SJCRH30 (cell line): ENCODE results near the gene IER2. TPM values are rescaled to one million over a fixed set of nuclear protein-coding genes. Genes with fewer than 3 reads are reported as not detected.
"Not testable (repeated sequence)": the region's sequence is repeated elsewhere in the genome, so short reads cannot be mapped to it uniquely, and the experiment has no call there.

Experiments
- DNase-seq, 2 experiments: peaks; one replicate each; pipeline ENCODE4 v3.0.0-alpha.2; 2015 to 2020
- H3K27ac ChIP-seq: fragments of 250-450 bp; sonication (Bioruptor Pico); 2 replicates; pipeline ENCODE4 v1.5.1; 2020; ENCODE audit warnings: mild to moderate bottlenecking, moderate library complexity
- H3K27me3 ChIP-seq: fragments of 250-450 bp; sonication (Bioruptor Pico); 2 replicates; pipeline ENCODE4 v1.5.1; 2020; ENCODE audit warnings: mild to moderate bottlenecking, moderate library complexity
- H3K36me3 ChIP-seq: fragments of 250-450 bp; sonication (Bioruptor Pico); 2 replicates; pipeline ENCODE4 v1.5.1; 2020; ENCODE audit warnings: mild to moderate bottlenecking, moderate library complexity
- H3K4me1 ChIP-seq: fragments of 250-450 bp; sonication (Bioruptor Pico); 2 replicates; pipeline ENCODE4 v1.5.1; 2020; ENCODE audit warnings: mild to moderate bottlenecking, moderate library complexity
- H3K4me3 ChIP-seq: fragments of 250-450 bp; sonication (Bioruptor Pico); 2 replicates; pipeline ENCODE4 v1.5.1; 2020; ENCODE audit warnings: mild to moderate bottlenecking, moderate library complexity
- H3K9me3 ChIP-seq: fragments of 250-450 bp; sonication (Bioruptor Pico); replicated peaks from 2 replicates; pipeline ENCODE4 v1.5.1; 2020; ENCODE audit warnings: mild to moderate bottlenecking, moderate library complexity
- total RNA-seq: library from RNA; depleted of rRNA; stranded (reverse); fragments of >200 nt; shearing (Covaris generic); gene quantifications from 2 replicates; pipeline ENCODE4 v1.2.3, GENCODE V29; 2014

IER2 gene
- total RNA-seq, 1 experiment from 2014 or later, result 31.7 TPM

- no peak overlapping the region for H3K27ac ChIP-seq
- H3K4me1 ChIP-seq, result peaks cover 27% of the 10 kb centered on the region
- H3K9me3 ChIP-seq, result no peaks in the 10 kb centered on the region
Observed at GRCh38 chr19:13159713-13160112, 9.5 kb downstream of the IER2 start.

DNA sequence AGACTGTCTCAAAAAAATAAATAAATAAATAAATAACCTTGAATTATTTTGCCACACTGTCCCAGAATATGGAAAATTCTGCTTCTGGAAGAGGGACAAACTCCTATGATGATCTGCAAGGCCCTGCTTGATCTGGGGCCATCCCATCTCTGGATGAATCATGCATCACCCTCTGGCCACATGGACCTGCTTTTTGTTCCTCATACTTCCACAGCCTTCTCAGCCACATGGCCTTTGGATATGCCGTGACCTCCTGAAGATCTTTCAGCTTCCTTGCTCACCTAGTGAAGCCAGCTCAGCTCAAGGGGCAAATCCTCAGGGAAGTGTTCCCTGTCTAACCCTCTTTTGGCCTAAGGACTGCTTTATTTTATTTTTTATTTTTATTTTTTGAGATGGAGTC lies 10.3 kb downstream of the IER2 start:
- H3K4me3 ChIP-seq, result no peak overlapping the region
- H3K27me3 ChIP-seq, result no peaks in the 10 kb centered on the region
- no peak overlapping the region for H3K27ac ChIP-seq
- peaks cover 32% of the 10 kb centered on the region for H3K4me1 ChIP-seq
- no peaks in the 10 kb centered on the region for H3K9me3 ChIP-seq
- no peaks in the 10 kb centered on the region for H3K36me3 ChIP-seq
- no peak for DNase-seq

More at GRCh38 chr19:13159713-13160112, 9.5 kb downstream of the IER2 start:
- H3K27me3 ChIP-seq, result no peaks in the 10 kb centered on the region
- no peaks in the 10 kb centered on the region for H3K36me3 ChIP-seq
- DNase-seq, result no peak
- no peak overlapping the region for H3K4me3 ChIP-seq

DNA sequence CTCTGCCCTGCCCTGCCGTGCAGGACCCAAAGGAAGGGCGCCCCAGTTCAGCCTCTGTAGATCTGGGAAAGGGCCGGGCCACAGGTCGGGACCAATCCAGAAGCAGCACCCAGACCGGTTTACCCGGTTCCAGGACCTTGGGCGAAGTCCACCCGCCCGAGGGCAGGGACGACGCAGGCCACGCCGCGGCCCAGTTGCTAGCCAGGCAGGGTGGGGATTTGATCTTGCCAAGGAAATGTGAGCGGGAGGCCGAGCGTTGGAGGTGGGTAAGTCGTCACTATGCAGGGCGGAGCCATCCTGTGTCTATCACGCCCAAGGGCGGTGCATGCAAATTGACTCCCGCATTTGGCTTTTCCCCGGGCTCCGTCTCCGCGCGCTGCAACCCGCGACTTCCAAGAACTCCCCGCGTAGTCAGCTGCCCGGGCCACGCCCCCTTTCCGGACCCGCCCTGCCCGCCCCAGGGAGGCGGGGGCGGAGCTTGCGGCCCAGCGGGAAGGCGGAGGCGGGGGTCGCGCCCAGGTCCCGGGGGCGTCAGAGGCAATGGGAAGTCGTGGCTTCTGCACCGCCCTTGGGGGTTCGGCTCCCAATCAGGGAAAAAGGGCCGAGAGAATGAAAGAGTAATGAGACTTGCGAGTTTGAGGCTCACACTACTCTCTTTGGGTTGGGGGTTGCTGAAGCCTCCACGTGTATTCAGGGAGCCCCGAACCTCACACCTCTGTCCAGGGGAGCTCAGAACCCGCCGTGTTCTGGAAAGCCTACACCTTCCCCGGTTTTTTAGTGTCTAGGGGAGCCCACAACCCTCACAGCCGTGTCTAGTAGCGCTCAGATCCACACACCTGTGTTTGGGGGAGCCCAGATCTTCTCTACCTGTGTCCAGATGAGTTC lies 12.8 kb downstream of the IER2 start:
- peak overlapping the region; percentile 56 for H3K4me3 ChIP-seq
- peak; percentile 99 to 100 for DNase-seq
- H3K36me3 ChIP-seq, result no peaks in the 10 kb centered on the region
- H3K9me3 ChIP-seq, result no peaks in the 10 kb centered on the region
- peak overlapping the region; percentile 97 for H3K27ac ChIP-seq
- no peaks in the 10 kb centered on the region for H3K27me3 ChIP-seq
- H3K4me1 ChIP-seq, result peaks cover 36% of the 10 kb centered on the region

DNA sequence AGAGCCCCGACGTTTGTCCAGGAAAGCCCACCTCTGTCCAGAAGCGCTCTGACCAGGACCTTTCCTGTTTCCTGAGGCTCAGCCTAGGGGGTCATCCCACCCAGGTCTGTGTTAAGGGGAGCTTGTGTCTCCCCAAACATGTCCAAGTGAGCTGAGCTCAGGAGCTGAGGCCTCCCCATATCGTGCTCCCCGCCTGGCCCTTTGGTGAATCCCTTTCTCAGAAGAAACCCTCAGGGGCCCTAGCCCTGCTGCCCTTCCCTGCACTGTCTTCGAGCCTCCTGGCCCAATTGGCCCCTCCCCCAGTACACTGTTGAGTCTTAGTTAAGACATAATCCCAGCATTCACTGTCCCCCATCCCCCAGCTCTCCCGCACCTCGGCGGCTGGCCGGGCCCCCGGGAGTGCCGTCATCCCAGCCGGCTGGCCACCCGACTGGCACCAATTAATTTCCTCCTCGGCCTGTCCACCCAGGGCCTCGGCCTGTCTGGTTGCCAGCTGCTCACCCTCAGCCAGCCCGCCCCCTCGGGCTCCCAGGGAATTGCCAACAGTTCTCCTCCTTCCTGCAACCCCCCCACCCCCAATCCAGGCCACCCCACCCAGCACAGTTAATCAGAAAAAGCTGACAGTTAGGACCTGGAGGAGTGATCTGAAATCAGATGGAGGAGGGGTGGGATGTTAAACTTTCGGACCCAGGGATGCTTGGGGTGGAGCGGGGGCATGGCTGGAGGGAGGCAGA lies 13.6 kb downstream of the IER2 start:
- Histone ChIP-seq H3K27me3 (no peaks in the 10 kb centered on the region), H3K9me3 (no peaks in the 10 kb centered on the region), H3K4me3 (peak overlapping the region; percentile 56), H3K4me1 (peaks cover 39% of the 10 kb centered on the region), H3K27ac (peak overlapping the region; percentile 97), H3K36me3 (no peaks in the 10 kb centered on the region)
- peak; percentile 97 to 98 for DNase-seq

- no peaks in the 10 kb centered on the region for H3K27me3 ChIP-seq
- peak overlapping the region; percentile 56 for H3K4me3 ChIP-seq
- H3K9me3 ChIP-seq, result no peaks in the 10 kb centered on the region
- peak; percentile 99 to 100 for DNase-seq
- peaks cover 39% of the 10 kb centered on the region for H3K4me1 ChIP-seq
- peak overlapping the region; percentile 97 for H3K27ac ChIP-seq
- H3K36me3 ChIP-seq, result no peaks in the 10 kb centered on the region
Observed at GRCh38 chr19:13164343-13165161, 14.3 kb downstream of the IER2 start.

DNA sequence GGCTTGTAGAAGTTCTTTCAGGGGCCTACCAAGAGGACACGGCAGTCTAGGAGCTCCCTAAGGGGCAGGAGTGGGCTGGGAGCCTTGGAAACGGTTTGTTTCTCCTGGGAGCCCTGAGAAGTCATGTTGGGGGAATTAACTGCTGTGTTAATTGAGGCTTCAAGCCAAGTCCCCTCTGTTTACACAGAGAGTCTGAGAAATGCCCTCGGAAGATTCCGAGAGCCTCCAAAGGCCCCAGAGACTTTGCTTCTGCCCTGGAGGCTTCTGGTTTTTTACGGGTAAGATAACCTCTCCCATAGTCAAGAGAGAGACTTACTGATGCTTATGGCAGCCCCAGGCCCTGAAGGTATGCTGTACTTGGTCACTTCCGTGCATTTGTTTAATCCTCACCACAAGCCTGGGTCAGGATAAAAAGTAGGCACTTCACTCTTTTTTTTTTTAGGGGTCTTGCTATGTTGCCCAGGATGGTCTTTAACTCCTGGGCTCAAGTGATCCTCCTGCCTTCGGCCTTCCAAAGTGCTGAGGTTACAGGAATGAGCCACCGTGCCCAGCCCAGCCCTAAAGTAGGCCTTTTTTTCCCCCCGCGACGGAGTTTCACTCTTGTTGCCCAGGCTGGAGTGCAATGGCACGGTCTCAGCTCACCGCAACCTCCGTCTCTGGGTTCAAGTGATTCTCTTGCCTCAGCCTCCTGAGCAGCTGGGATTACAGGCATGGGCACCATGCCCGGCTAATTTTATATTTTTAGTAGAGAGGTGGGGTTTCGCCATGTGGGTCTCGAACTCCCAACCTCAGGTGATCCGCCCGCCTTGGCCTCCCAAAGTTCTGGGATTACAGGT lies 15.2 kb downstream of the IER2 start:
- Histone ChIP-seq H3K4me1 (peaks cover 39% of the 10 kb centered on the region), H3K27ac (peak overlapping the region; percentile 97), H3K36me3 (no peaks in the 10 kb centered on the region), H3K27me3 (no peaks in the 10 kb centered on the region), H3K4me3 (peak overlapping the region; percentile 56), H3K9me3 (no peaks in the 10 kb centered on the region)
- peak; percentile 45 to 63 for DNase-seq

- not testable (repeated sequence) for DNase-seq, H3K4me3 ChIP-seq, H3K27ac ChIP-seq, H3K9me3 ChIP-seq, H3K27me3 ChIP-seq, H3K36me3 ChIP-seq
- H3K4me1 ChIP-seq, result peaks cover 39% of the 10 kb centered on the region
Observed at GRCh38 chr19:13166151-13166550, 15.9 kb downstream of the IER2 start.

DNA sequence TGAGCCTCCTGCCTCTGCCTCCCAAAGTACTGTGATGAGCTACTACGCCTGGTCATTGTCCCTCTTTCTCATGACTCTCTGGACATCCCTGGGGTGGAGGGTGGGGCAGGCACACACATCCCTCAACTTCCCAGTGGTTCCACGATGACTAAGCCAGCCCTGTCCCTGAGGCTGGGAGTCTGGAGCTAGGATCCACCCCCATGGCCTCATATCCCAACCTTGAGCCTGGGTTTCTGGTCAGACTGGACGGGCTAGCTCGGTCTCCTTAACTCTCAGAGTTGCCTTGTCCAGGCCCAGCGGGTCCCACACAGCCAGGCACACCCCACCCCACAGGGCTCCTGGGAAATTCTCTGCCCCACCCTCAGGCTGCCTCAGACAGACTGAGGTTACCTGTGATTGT lies 19.6 kb downstream of the IER2 start:
- H3K4me1 ChIP-seq, result peaks cover 38% of the 10 kb centered on the region
- H3K4me3 ChIP-seq, result no peak overlapping the region
- no peaks in the 10 kb centered on the region for H3K36me3 ChIP-seq
- DNase-seq, result peak in 1 of 2 experiments; percentile 22
- H3K27ac ChIP-seq, result no peak overlapping the region
- H3K9me3 ChIP-seq, result no peaks in the 10 kb centered on the region
- H3K27me3 ChIP-seq, result no peaks in the 10 kb centered on the region

DNA sequence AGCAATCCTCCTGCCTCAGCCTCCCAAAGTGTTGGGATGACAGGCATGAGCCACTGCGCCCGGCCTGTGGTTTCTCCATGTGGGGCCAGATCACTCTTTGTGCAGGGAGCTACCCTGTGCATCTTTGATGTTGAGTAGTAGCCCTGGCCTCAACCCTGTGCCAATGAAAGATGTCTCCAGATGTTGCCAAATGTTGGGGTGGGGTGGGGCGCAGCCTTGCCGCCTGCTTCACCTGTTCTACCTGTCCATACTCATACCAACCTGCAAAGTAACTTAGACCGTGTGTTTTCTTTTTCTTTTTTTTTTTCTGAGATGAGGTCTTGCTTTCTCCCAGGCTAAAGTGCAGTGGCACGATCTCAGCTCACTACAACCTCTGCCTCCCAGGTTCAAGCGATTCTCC lies 20.9 kb downstream of the IER2 start:
- H3K4me3 ChIP-seq, result no peak overlapping the region
- H3K27ac ChIP-seq, result no peak overlapping the region
- H3K9me3 ChIP-seq, result no peaks in the 10 kb centered on the region
- H3K27me3 ChIP-seq, result no peaks in the 10 kb centered on the region
- no peak for DNase-seq
- H3K4me1 ChIP-seq, result peaks cover 31% of the 10 kb centered on the region
- H3K36me3 ChIP-seq, result no peaks in the 10 kb centered on the region

GRCh38 chr19:13172346-13173138 lies 22.3 kb downstream of the IER2 start:
- Histone ChIP-seq H3K27ac (peak overlapping the region; percentile 56), H3K4me1 (peaks cover 28% of the 10 kb centered on the region), H3K27me3 (no peaks in the 10 kb centered on the region), H3K36me3 (no peaks in the 10 kb centered on the region), H3K4me3 (peak overlapping the region; percentile 37), H3K9me3 (no peaks in the 10 kb centered on the region)
- peak; percentile 95 to 97 for DNase-seq

- Histone ChIP-seq H3K9me3 (no peaks in the 10 kb centered on the region), H3K27me3 (no peaks in the 10 kb centered on the region), H3K4me3 (no peak overlapping the region), H3K4me1 (peaks cover 23% of the 10 kb centered on the region), H3K36me3 (no peaks in the 10 kb centered on the region), H3K27ac (peak overlapping the region; percentile 56; the same call in 1 of the 2 replicates)
- no peak for DNase-seq
Observed at GRCh38 chr19:13173139-13173737, 23.0 kb downstream of the IER2 start.

DNA sequence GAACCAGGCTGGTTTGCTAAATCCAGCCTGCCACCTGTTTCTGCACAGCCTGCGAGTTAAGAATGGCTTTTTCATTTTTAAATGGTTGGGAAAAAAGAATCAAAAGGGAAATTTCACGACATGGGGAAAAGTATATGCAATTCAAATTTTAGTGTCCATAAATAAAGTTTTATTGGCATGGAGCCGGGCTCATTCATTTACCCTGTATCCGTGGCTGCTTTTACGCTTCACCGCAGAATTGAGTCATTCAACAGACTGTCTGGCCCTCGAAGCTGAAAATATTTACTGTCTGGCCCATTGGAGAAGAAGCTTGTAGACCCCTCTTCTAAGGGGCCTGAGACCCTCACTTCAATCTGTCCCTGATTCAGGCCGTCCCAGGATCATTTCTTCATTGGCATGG lies 26.1 kb downstream of the IER2 start:
- H3K27ac ChIP-seq, result no peak overlapping the region
- peaks cover 25% of the 10 kb centered on the region for H3K4me1 ChIP-seq
- no peaks in the 10 kb centered on the region for H3K9me3 ChIP-seq
- peak in 1 of 2 experiments; percentile 30 for DNase-seq
- no peaks in the 10 kb centered on the region for H3K27me3 ChIP-seq
- no peaks in the 10 kb centered on the region for H3K36me3 ChIP-seq
- H3K4me3 ChIP-seq, result no peak overlapping the region

GRCh38 chr19:13177584-13177983 lies 27.4 kb downstream of the IER2 start:
- H3K9me3 ChIP-seq, H3K27ac ChIP-seq, H3K4me3 ChIP-seq, H3K36me3 ChIP-seq, H3K27me3 ChIP-seq, DNase-seq: not testable (repeated sequence)
- peaks cover 25% of the 10 kb centered on the region for H3K4me1 ChIP-seq
